WTC11 (cell line): ENCODE data around the gene NPY1R.

Experiments
- AFF4 ChIP-seq: sonication (generic); formaldehyde crosslinking; IDR thresholded peaks from 2 replicates; pipeline ENCODE4 v1.8.1; 2023; ENCODE audit warnings: mild to moderate bottlenecking, missing genetic modification reagents, borderline replicate concordance
- ATF2 ChIP-seq: sonication (generic); formaldehyde crosslinking; IDR thresholded peaks from 2 replicates; pipeline ENCODE4 v1.8.1; 2022; ENCODE audit warnings: low read depth, missing genetic modification reagents, borderline replicate concordance
- ATF6 ChIP-seq: sonication (generic); formaldehyde crosslinking; IDR thresholded peaks from 2 replicates; pipeline ENCODE4 v1.8.1; 2023; ENCODE audit warnings: mild to moderate bottlenecking, missing genetic modification reagents
- CTCF ChIP-seq: fragments of 200-600 bp; IDR thresholded peaks from 2 replicates; pipeline ENCODE4 v1.8.0; 2022; ENCODE audit warnings: antibody characterized with exemption
- ETV6 ChIP-seq: sonication (generic); formaldehyde crosslinking; IDR thresholded peaks from 2 replicates; pipeline ENCODE4 v1.8.1; 2022; ENCODE audit warnings: mild to moderate bottlenecking, missing genetic modification reagents
- FOXK1 ChIP-seq: sonication (generic); formaldehyde crosslinking; IDR thresholded peaks from 2 replicates; pipeline ENCODE4 v1.8.0; 2022; ENCODE audit warnings: mild to moderate bottlenecking, moderate library complexity, missing genetic modification reagents
- FOXP1 ChIP-seq: sonication (generic); formaldehyde crosslinking; IDR thresholded peaks from 2 replicates; pipeline ENCODE4 v1.8.0; 2022; ENCODE audit warnings: missing genetic modification reagents, mild to moderate bottlenecking, moderate library complexity, borderline replicate concordance
- JUN ChIP-seq: sonication (generic); formaldehyde crosslinking; IDR thresholded peaks from 2 replicates; pipeline ENCODE4 v1.8.0; 2023; ENCODE audit warnings: mild to moderate bottlenecking, missing genetic modification reagents
- NR1H2 ChIP-seq: sonication (generic); formaldehyde crosslinking; IDR thresholded peaks from 2 replicates; pipeline ENCODE4 v1.9.0; 2021; ENCODE audit warnings: mild to moderate bottlenecking, moderate library complexity, missing genetic modification reagents
- NR3C1 ChIP-seq: sonication (generic); formaldehyde crosslinking; conservative IDR thresholded peaks from 2 replicates; pipeline ENCODE4 v1.8.1; 2023; ENCODE audit warnings: low read depth, mild to moderate bottlenecking, missing genetic modification reagents
- SOX15 ChIP-seq: fragments of 250-450 bp; sonication (Bioruptor Pico); IDR thresholded peaks from 2 replicates; pipeline ENCODE4 v1.9.0; 2021; ENCODE audit warnings: mild to moderate bottlenecking
- ZNF425 ChIP-seq: fragments of 250-450 bp; sonication (Bioruptor Pico); conservative IDR thresholded peaks from 2 replicates; pipeline ENCODE4 v1.9.0; 2021; ENCODE audit warnings: mild to moderate bottlenecking

GRCh38 chr4:163303069-163303468 lies 29.3 kb downstream of the NPY1R start:
- no peak for TF ChIP-seq CTCF
- no peak for TF ChIP-seq FOXK1 (CRISPR knock-in tag)
- no peak for TF ChIP-seq JUN
- TF ChIP-seq ATF6 (CRISPR knock-in tag): no peak
- TF ChIP-seq NR3C1 (CRISPR knock-in tag): no peak
- no peak for TF ChIP-seq NR1H2 (CRISPR knock-in tag)
- no peak for TF ChIP-seq ETV6 (CRISPR knock-in tag)
- no peak for TF ChIP-seq ATF2 (CRISPR knock-in tag)
- TF ChIP-seq SOX15: no peak
- no peak for TF ChIP-seq AFF4 (CRISPR knock-in tag)
- no peak for TF ChIP-seq ZNF425 (CRISPR knock-in tag)
- no peak for TF ChIP-seq FOXP1
